Tracheal epithelial cell (primary cell): ENCODE data around the gene RNF186. TPM values are rescaled to one million over a fixed set of nuclear protein-coding genes. Genes with fewer than 3 reads are reported as not detected.

Experiments
- total RNA-seq: library from RNA; depleted of rRNA; stranded (reverse); fragments of >200 nt; gene quantifications from 2 replicates; pipeline ENCODE4 v1.2.1, GENCODE V29; 2014

RNF186 gene
- under 0.01 TPM in 1 of 2 replicates, not detected in the other for total RNA-seq

GRCh38 chr1:19814681-19815503 lies at the start of gene RNF186:
RNF186 (minus strand) TSS chr1:19815283; CDS start chr1:19815101, 182 bp downstream.

GRCh38 chr1:19799230-19800075 lies 15.6 kb downstream of the RNF186 start, which contains the start of gene TMCO4:
TMCO4 (minus strand) TSS chr1:19799916; CDS start chr1:19780758, 19,158 bp downstream.

Other genes with a start within 250 kb of the RNF186 start
- gene NBL1, start 171.0 kb downstream of the RNF186 start, total RNA-seq: 103 and 114 TPM in 2 replicates
- not detected in 2 replicates for gene HTR6, start 150.4 kb downstream of the RNF186 start, total RNA-seq
- gene TMCO4, start 15.4 kb downstream of the RNF186 start, total RNA-seq: 5.8 and 10.1 TPM in 2 replicates
- gene OTUD3, start 67.1 kb upstream of the RNF186 start, total RNA-seq: 3.6 and 3.8 TPM in 2 replicates
- gene PLA2G2E, start 108.3 kb upstream of the RNF186 start, total RNA-seq: not detected in 2 replicates
- not detected in 2 replicates for gene PLA2G2A, start 164.3 kb upstream of the RNF186 start, total RNA-seq